HPDE6-E6E7 (cell line): ENCODE measurements around the gene RNF157.

Source experiments
- DNase-seq: peaks from one replicate; pipeline ENCODE4 v3.0.0; 2011; ENCODE audit warnings: missing footprints; ENCODE audit errors: extremely low spot score

The RNF157 gene

GRCh38 chr17:76140661-76141211 is 99.6 kb downstream of the RNF157 start:
- DNase-seq, result no peak

DNA sequence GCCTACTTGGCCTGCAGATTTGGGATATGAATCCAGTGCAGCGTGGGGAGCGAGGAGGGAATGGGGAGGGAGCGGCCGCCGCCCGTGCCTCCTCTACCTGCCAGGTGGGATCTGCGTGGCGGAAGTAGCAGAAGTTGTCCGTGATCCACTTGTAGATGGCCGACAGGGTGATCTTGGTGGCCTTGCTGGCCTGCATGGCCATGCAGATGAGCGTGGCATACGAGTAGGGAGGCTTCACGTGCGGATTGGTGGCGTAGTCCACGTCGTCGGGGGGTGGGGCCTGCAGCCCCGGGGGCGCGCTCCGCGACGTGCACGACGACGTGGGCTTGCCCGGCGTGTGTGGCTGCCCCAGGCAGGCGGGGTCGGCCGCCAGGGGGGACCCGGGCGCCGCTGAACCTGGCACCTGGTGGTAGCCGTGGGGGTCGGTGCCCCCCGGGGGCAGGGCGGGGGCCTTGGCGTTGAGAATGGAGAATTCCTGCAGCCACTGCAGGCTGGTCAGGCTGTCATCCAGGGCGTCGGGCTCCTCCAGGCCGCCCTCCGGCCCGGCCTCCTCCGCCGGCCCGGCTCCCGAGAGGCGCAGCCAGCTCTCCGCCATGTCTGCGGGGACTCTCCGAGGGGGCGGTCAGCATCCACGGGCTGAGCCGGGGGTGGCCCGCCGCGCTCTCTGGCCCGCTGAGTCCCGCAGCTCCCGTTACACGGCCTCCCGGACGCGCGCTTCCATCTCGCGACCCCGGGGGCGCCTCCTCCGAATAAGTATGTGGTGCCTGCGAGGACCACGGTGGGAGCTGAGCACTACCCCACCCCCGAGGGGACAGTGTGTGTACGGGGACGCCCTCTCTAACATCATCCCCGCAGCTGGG is 100.3 kb downstream of the RNF157 start:
- DNase-seq, result no peak

- DNase-seq, result no peak
Observed at GRCh38 chr17:76138896-76139752, 101.2 kb downstream of the RNF157 start.

GRCh38 chr17:76138234-76138895 is 101.9 kb downstream of the RNF157 start:
- no peak for DNase-seq

- no peak for DNase-seq
Observed at GRCh38 chr17:76137351-76138233, 102.7 kb downstream of the RNF157 start.

- no peak for DNase-seq
Observed at GRCh38 chr17:76137001-76137350, 103.3 kb downstream of the RNF157 start.

GRCh38 chr17:76136276-76137000 is 103.9 kb downstream of the RNF157 start:
- DNase-seq, result no peak

GRCh38 chr17:76135810-76136188 is 104.5 kb downstream of the RNF157 start:
- DNase-seq, result no peak

GRCh38 chr17:76134911-76135809 is 105.1 kb downstream of the RNF157 start:
- no peak for DNase-seq

GRCh38 chr17:76132574-76133338 is 107.5 kb downstream of the RNF157 start:
- DNase-seq, result peak; percentile 54

GRCh38 chr17:76131692-76132573 is 108.4 kb downstream of the RNF157 start:
- DNase-seq, result peak; percentile 76

- no peak for DNase-seq
Observed at GRCh38 chr17:76131051-76131691, 109.1 kb downstream of the RNF157 start.

- DNase-seq, result no peak
Observed at GRCh38 chr17:76130473-76130872, 109.8 kb downstream of the RNF157 start.

- DNase-seq, result no peak
Observed at GRCh38 chr17:76125922-76126321, 114.4 kb downstream of the RNF157 start.

- no peak for DNase-seq
Observed at GRCh38 chr17:76125391-76125675, 115.0 kb downstream of the RNF157 start.

DNA sequence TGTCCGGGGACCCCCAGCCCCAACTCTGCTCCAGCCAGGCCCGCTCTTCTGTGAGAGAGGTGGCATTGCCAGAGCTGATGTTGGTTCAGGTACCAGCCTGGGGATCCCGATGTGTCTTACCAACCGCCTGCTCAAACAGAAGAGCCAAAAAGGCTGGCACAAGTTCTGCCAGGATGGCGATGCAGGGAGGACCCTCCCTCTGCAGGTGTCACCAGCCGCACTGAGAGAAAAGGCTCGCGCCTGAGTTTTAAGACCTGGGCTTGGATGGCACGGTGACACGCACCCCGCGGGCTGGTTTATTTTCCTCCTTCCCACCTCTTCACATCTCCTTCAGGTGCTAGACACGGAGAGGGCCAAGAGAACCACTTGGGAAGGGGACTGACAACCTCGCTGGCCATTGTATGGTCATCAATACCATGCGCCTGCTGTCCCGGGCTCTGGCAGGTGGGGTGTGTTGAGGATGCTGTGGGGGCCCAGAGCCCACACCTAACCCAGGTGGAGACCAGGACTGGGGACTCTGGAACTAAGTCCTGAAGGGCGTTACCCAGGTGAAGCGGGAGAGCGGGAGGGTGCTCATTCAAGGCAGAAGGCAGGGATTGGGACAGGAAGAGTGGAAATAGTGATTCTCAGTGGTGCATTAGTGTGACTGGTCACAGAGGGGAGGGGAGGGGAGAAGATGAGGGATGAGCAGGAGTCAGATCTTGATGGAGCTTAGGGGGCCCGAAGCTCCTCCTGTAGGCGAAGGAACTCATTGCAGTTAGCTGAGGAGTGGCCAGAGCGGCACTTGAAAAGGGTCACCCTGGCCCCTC is 115.5 kb downstream of the RNF157 start:
- DNase-seq, result no peak
